ENCODE measurements around the gene CMTM2.

CMTM2 gene

DNA sequence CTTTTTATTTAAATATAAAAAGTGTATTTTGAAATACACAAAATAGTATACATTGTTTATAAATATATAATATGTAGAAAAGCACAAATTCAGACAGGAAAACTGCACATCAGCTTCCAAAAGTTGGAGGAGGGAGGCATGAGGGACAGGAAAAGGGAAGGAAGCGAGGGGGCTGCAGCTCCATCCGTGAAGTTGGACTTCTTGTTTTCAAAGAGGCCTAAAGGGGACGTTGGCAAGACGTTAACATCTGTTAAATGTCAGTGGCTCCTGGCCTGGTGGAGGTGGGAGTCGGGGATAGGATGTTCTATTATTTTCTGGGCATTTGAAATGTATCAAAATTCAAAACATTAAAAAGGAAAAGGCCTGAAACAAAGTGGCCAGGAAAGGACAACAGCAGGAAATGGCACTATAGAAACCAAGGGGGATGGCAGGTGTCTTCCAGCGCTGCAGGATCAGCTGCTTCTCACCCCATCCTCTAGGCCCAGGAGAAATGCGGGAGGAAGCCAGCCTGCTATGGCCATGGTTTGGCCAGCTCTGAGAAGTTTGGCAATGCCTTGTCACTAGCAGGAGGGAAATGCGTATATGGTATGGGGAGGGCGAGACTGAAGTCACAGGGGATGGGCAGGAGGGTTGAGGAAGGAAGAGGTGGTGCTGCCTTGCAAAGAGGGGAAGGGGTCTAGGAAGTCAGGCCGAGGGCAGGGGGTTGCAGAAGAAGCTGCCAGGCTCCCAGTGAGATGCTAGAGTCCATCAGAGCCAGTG, 6.4 kb downstream of the CMTM2 start:
- no peaks in the 10 kb centered on the region for H3K9me3 Mint-ChIP-seq
- peak overlapping the region; percentile 29 for H3K27ac Mint-ChIP-seq
- peaks cover 8% of the 10 kb centered on the region for H3K27me3 Mint-ChIP-seq (ENCODE audit: low read depth, poor library complexity)
- DNase-seq = no peak
- TF ChIP-seq, protein P1, sequence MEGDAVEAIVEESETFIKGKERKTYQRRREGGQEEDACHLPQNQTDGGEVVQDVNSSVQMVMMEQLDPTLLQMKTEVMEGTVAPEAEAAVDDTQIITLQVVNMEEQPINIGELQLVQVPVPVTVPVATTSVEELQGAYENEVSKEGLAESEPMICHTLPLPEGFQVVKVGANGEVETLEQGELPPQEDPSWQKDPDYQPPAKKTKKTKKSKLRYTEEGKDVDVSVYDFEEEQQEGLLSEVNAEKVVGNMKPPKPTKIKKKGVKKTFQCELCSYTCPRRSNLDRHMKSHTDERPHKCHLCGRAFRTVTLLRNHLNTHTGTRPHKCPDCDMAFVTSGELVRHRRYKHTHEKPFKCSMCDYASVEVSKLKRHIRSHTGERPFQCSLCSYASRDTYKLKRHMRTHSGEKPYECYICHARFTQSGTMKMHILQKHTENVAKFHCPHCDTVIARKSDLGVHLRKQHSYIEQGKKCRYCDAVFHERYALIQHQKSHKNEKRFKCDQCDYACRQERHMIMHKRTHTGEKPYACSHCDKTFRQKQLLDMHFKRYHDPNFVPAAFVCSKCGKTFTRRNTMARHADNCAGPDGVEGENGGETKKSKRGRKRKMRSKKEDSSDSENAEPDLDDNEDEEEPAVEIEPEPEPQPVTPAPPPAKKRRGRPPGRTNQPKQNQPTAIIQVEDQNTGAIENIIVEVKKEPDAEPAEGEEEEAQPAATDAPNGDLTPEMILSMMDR (IDR thresholded peaks at IDR 0.05) = no peak
- H3K4me3 Mint-ChIP-seq = no peak overlapping the region
- no peaks in the 10 kb centered on the region for H3K36me3 Mint-ChIP-seq (ENCODE audit: low read depth)
- peaks cover 39% of the 10 kb centered on the region for H3K4me1 Mint-ChIP-seq

GRCh38 chr16:66587881-66588600, 8.8 kb downstream of the CMTM2 start:
- no peak for DNase-seq
- TF ChIP-seq, protein P1 (IDR thresholded peaks at IDR 0.05) = no peak

DNA sequence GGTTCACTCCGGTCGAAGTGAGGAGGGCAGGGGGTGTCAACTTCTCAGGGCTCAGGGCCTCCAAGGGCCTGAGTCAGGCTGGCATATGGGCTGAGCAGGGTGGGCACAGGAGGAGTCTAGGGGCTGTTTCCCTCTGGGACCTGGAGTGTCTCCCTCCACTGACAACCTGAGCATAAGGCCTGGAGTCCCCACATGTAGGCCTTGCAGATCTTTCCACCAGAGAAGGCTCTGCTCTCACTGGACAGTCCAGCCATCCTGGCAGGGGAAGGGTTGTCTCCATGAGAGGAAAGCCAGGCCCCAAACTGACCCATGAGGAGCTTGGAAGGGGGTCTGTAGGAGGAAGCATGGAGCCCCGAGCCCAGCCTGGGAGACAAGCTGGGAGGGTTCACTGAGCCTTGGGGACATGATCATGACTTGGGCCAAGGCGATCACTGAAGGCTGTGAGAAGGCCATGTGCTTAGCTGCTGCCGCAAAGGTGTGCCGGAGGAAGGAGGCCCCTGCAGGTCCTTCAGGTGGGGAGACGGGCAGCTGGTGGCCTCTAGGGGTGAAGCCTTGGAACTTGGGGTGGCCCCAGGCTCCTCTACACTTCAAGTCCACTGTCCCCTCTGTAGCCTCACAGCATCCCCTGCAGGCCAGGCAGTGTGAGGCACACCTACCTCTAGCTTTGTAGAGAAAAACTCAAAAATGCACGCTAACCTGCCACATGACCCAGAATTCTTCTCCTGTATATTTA, 9.9 kb downstream of the CMTM2 start:
- Mint-ChIP-seq H3K27ac (no peak overlapping the region), H3K27me3 (ENCODE audit: low read depth, poor library complexity) (peaks cover 16% of the 10 kb centered on the region), H3K36me3 (ENCODE audit: low read depth) (no peaks in the 10 kb centered on the region), H3K4me3 (no peak overlapping the region), H3K4me1 (peaks cover 19% of the 10 kb centered on the region), H3K9me3 (no peaks in the 10 kb centered on the region)
- TF ChIP-seq, protein P1 (IDR thresholded peaks at IDR 0.05) = peak; percentile 21
- no peak for DNase-seq

More at GRCh38 chr16:66587881-66588600, 8.8 kb downstream of the CMTM2 start:
- no peaks in the 10 kb centered on the region for H3K9me3 Mint-ChIP-seq
- H3K27me3 Mint-ChIP-seq (ENCODE audit: low read depth, poor library complexity) = peaks cover 16% of the 10 kb centered on the region
- H3K36me3 Mint-ChIP-seq (ENCODE audit: low read depth) = no peaks in the 10 kb centered on the region
- H3K27ac Mint-ChIP-seq = peak overlapping the region; percentile 34
- peaks cover 24% of the 10 kb centered on the region for H3K4me1 Mint-ChIP-seq
- H3K4me3 Mint-ChIP-seq = no peak overlapping the region

DNA sequence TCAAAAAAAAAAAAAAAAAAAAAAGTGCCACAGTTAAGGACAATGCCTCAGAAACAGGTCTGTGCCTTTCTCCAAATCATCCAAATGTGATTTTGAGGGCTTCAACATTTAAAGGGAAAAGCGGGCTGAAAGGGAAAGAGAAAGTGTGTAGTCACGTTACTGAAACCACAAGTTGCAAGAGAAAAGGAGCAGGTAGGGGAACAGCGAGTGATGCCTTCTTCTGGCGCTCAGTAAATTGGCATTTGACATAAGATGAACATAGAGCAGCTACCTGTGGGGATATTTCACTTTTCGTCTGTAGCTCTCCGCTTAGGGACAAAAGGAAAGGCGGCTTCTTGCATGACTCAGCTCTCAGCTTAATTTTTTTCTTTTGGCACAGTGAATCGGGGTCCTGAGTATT, 11.1 kb downstream of the CMTM2 start:
- Mint-ChIP-seq H3K27ac (no peak overlapping the region), H3K4me3 (no peak overlapping the region), H3K27me3 (ENCODE audit: low read depth, poor library complexity) (peaks cover 16% of the 10 kb centered on the region), H3K4me1 (peaks cover 18% of the 10 kb centered on the region), H3K36me3 (ENCODE audit: low read depth) (no peaks in the 10 kb centered on the region), H3K9me3 (no peaks in the 10 kb centered on the region)
- no peak for DNase-seq
- TF ChIP-seq, protein P1 (IDR thresholded peaks at IDR 0.05) = no peak

GRCh38 chr16:66591018-66591417, 11.8 kb downstream of the CMTM2 start:
- DNase-seq = no peak
- Mint-ChIP-seq H3K9me3 (no peaks in the 10 kb centered on the region), H3K4me3 (no peak overlapping the region), H3K4me1 (peaks cover 11% of the 10 kb centered on the region), H3K27me3 (ENCODE audit: low read depth, poor library complexity) (peaks cover 15% of the 10 kb centered on the region), H3K36me3 (ENCODE audit: low read depth) (no peaks in the 10 kb centered on the region), H3K27ac (no peak overlapping the region)
- TF ChIP-seq, protein P1 (IDR thresholded peaks at IDR 0.05) = no peak

All from nephron progenitor cell (in vitro differentiated cells).